Karpas-422 (cell line): ENCODE data around the gene CXXC5. TPM values are rescaled to one million over a fixed set of nuclear protein-coding genes. Genes with fewer than 3 reads are reported as not detected.

Experiments used
- DNase-seq: peaks from one replicate; pipeline ENCODE4 v3.0.0-alpha.2; 2015
- H2AFZ ChIP-seq: fragments of 200-600 bp; sonication (generic); 2 replicates; pipeline ENCODE4 v1.6.1; 2014; ENCODE audit warnings: antibody characterized with exemption, low read length, mixed read lengths
- H3K27ac ChIP-seq: fragments of 200-600 bp; sonication (generic); 2 replicates; pipeline ENCODE4 v1.5.1; 2014; ENCODE audit warnings: mild to moderate bottlenecking, low read length, moderate library complexity
- H3K27me3 ChIP-seq: fragments of 200-600 bp; sonication (generic); 2 replicates; pipeline ENCODE4 v1.6.1; 2014; ENCODE audit warnings: low read length, mixed read lengths
- H3K36me3 ChIP-seq: fragments of 200-600 bp; sonication (generic); 2 replicates; pipeline ENCODE4 v1.6.1; 2014; ENCODE audit warnings: low read length, mixed read lengths; ENCODE audit not compliant: insufficient read depth
- H3K4me1 ChIP-seq: fragments of 200-600 bp; sonication (generic); 2 replicates; pipeline ENCODE4 v1.6.1; 2014; ENCODE audit warnings: mild to moderate bottlenecking, low read length, mixed read lengths
- H3K4me2 ChIP-seq: fragments of 200-600 bp; sonication (generic); 2 replicates; pipeline ENCODE4 v1.6.1; 2014; ENCODE audit warnings: low read length, low read depth, mild to moderate bottlenecking; ENCODE audit not compliant: poor library complexity, severe bottlenecking
- H3K4me3 ChIP-seq: fragments of 200-600 bp; sonication (generic); 2 replicates; pipeline ENCODE4 v1.5.1; 2014; ENCODE audit warnings: mild to moderate bottlenecking, antibody characterized with exemption, low read length, mixed read lengths
- H3K79me2 ChIP-seq: fragments of 200-600 bp; sonication (generic); 2 replicates; pipeline ENCODE4 v1.6.1; 2014; ENCODE audit warnings: mild to moderate bottlenecking, low read length, mixed read lengths
- H3K9ac ChIP-seq: fragments of 200-600 bp; sonication (generic); 2 replicates; pipeline ENCODE4 v1.6.0; 2014; ENCODE audit warnings: low read length
- H3K9me2 ChIP-seq: fragments of 200-600 bp; sonication (generic), shearing (Covaris generic); replicated peaks from 2 replicates; pipeline ENCODE4 v1.6.0; 2014; ENCODE audit warnings: mild to moderate bottlenecking, low read length, moderate library complexity; ENCODE audit not compliant: insufficient read depth
- H3K9me3 ChIP-seq: fragments of 300-700, 200-600 bp; sonication (generic); 2 replicates; pipeline ENCODE4 v1.6.1; 2014; ENCODE audit warnings: low read length, mixed read lengths
- H4K20me1 ChIP-seq: fragments of 200-600 bp; sonication (generic); 2 replicates; pipeline ENCODE4 v1.6.1; 2014; ENCODE audit warnings: mild to moderate bottlenecking, antibody characterized with exemption, low read length, low read depth; ENCODE audit not compliant: insufficient read depth
- total RNA-seq: library from RNA; depleted of rRNA; stranded (reverse); fragments of >200 nt; shearing (Covaris generic); gene quantifications from 2 replicates; pipeline ENCODE4 v1.2.3, GENCODE V29; 2014; ENCODE audit warnings: low replicate concordance

Gene CXXC5
- total RNA-seq, 1 experiment from 2014 or later = 2.9 TPM

- H3K9ac ChIP-seq = no peak overlapping the region
- H3K79me2 ChIP-seq = no peaks in the 10 kb centered on the region
- H3K4me1 ChIP-seq = peaks cover 44% of the 10 kb centered on the region
- no peak overlapping the region for H3K27ac ChIP-seq
- peaks cover 4% of the 10 kb centered on the region; the same call in 1 of the 2 replicates for H3K27me3 ChIP-seq
- peak overlapping the region; percentile 15 for H3K4me2 ChIP-seq
- H3K4me3 ChIP-seq = no peak overlapping the region
- no peak overlapping the region for H2AFZ ChIP-seq
- DNase-seq = peak; percentile 69
- H3K36me3 ChIP-seq = no peaks in the 10 kb centered on the region
- H3K9me2 ChIP-seq = no peaks in the 10 kb centered on the region
- H3K9me3 ChIP-seq = no peaks in the 10 kb centered on the region
- H4K20me1 ChIP-seq = peaks cover 38% of the 10 kb centered on the region; the same call in 1 of the 2 replicates
Measured at GRCh38 chr5:139651853-139652787, 4.0 kb downstream of the CXXC5 start.

- Histone ChIP-seq H4K20me1 (peaks cover 31% of the 10 kb centered on the region; the same call in 1 of the 2 replicates), H3K4me2 (peak overlapping the region; percentile 15), H3K9me3 (no peaks in the 10 kb centered on the region), H3K36me3 (no peaks in the 10 kb centered on the region), H3K4me1 (peaks cover 40% of the 10 kb centered on the region), H3K79me2 (no peaks in the 10 kb centered on the region), H3K4me3 (no peak overlapping the region), H3K9me2 (no peaks in the 10 kb centered on the region), H3K9ac (no peak overlapping the region), H3K27ac (no peak overlapping the region), H2AFZ (no peak overlapping the region), H3K27me3 (0 out of 2 replicates have a peak, but pooled peaks cover 2% of the 10 kb centered on the region)
- no peak for DNase-seq
Measured at GRCh38 chr5:139652788-139653241, 4.7 kb downstream of the CXXC5 start.

- H3K4me3 ChIP-seq = no peak overlapping the region
- H3K27ac ChIP-seq = no peak overlapping the region
- H3K4me2 ChIP-seq = no peak overlapping the region
Measured at GRCh38 chr5:139653616-139654015, 5.5 kb downstream of the CXXC5 start.

GRCh38 chr5:139654464-139654863 is 6.3 kb downstream of the CXXC5 start:
- no peak overlapping the region for H2AFZ ChIP-seq
- no peaks in the 10 kb centered on the region for H3K79me2 ChIP-seq
- H3K36me3 ChIP-seq = no peaks in the 10 kb centered on the region
- H3K9me2 ChIP-seq = no peaks in the 10 kb centered on the region
- no peak overlapping the region for H3K4me2 ChIP-seq
- 0 out of 2 replicates have a peak, but pooled peaks cover under 1% of the 10 kb centered on the region for H3K27me3 ChIP-seq
- H3K27ac ChIP-seq = no peak overlapping the region
- peaks cover 26% of the 10 kb centered on the region for H3K4me1 ChIP-seq
- DNase-seq = no peak
- peaks cover 27% of the 10 kb centered on the region; the same call in 1 of the 2 replicates for H4K20me1 ChIP-seq
- H3K9ac ChIP-seq = no peak overlapping the region
- no peaks in the 10 kb centered on the region for H3K9me3 ChIP-seq
- no peak overlapping the region for H3K4me3 ChIP-seq

More at GRCh38 chr5:139653616-139654015, 5.5 kb downstream of the CXXC5 start:
- no peak for DNase-seq
- Histone ChIP-seq H2AFZ (no peak overlapping the region), H3K9ac (no peak overlapping the region), H3K9me2 (no peaks in the 10 kb centered on the region), H3K4me1 (peaks cover 34% of the 10 kb centered on the region), H3K27me3 (0 out of 2 replicates have a peak, but pooled peaks cover 2% of the 10 kb centered on the region), H3K79me2 (no peaks in the 10 kb centered on the region), H4K20me1 (peaks cover 31% of the 10 kb centered on the region; the same call in 1 of the 2 replicates), H3K9me3 (no peaks in the 10 kb centered on the region), H3K36me3 (no peaks in the 10 kb centered on the region)

- Histone ChIP-seq H2AFZ (no peak overlapping the region), H3K9ac (no peak overlapping the region), H4K20me1 (peaks cover 22% of the 10 kb centered on the region; the same call in 1 of the 2 replicates), H3K79me2 (no peaks in the 10 kb centered on the region), H3K27me3 (no peaks in the 10 kb centered on the region), H3K4me1 (peaks cover 21% of the 10 kb centered on the region), H3K4me2 (no peak overlapping the region), H3K36me3 (no peaks in the 10 kb centered on the region), H3K27ac (no peak overlapping the region), H3K9me3 (no peaks in the 10 kb centered on the region), H3K4me3 (no peak overlapping the region), H3K9me2 (no peaks in the 10 kb centered on the region)
- DNase-seq = no peak
Measured at GRCh38 chr5:139654871-139655491, 6.8 kb downstream of the CXXC5 start.

GRCh38 chr5:139655727-139656271 is 7.7 kb downstream of the CXXC5 start:
- Histone ChIP-seq H2AFZ (no peak overlapping the region), H3K27me3 (no peaks in the 10 kb centered on the region), H3K27ac (no peak overlapping the region), H3K4me3 (no peak overlapping the region), H3K79me2 (no peaks in the 10 kb centered on the region), H3K9ac (no peak overlapping the region), H3K4me2 (no peak overlapping the region), H3K9me3 (no peaks in the 10 kb centered on the region), H3K9me2 (no peaks in the 10 kb centered on the region), H3K36me3 (no peaks in the 10 kb centered on the region), H3K4me1 (peaks cover 16% of the 10 kb centered on the region), H4K20me1 (peaks cover 19% of the 10 kb centered on the region; the same call in 1 of the 2 replicates)
- DNase-seq = no peak

- Histone ChIP-seq H3K27me3 (no peaks in the 10 kb centered on the region), H3K79me2 (no peaks in the 10 kb centered on the region), H3K9me2 (no peaks in the 10 kb centered on the region), H2AFZ (no peak overlapping the region), H3K4me3 (no peak overlapping the region), H3K9ac (no peak overlapping the region), H3K36me3 (no peaks in the 10 kb centered on the region), H4K20me1 (peaks cover 16% of the 10 kb centered on the region; the same call in 1 of the 2 replicates), H3K9me3 (no peaks in the 10 kb centered on the region), H3K27ac (no peak overlapping the region), H3K4me2 (no peak overlapping the region), H3K4me1 (peaks cover 13% of the 10 kb centered on the region)
- no peak for DNase-seq
Measured at GRCh38 chr5:139657363-139658321, 9.5 kb downstream of the CXXC5 start.
